MCF 10A (cell line): Measurements from ENCODE around the gene PHLDB2. TPM values are rescaled to one million over a fixed set of nuclear protein-coding genes. Genes with fewer than 3 reads are reported as not detected.

ENCODE experiments used
- BruUV-seq: library from RNA; stranded (reverse); fragments of 400-500 nt; replicated peaks from 2 replicates; lab custom pipeline; 2021; lab: Mats Ljungman, UMichigan
- CTCF ChIA-PET: fragments of 300-600 bp; sonication (Branson Sonifier 250); formaldehyde crosslinking; extraction: SDS; loops from one replicate; lab custom pipeline; 2021; ENCODE audit warnings: antibody characterized with exemption, inconsistent platforms; lab: Yijun Ruan, JAX
- POLR2A ChIA-PET: fragments of 300-600, 350-650 bp; sonication (Branson Sonifier 250); formaldehyde crosslinking; extraction: SDS; loops from one replicate; lab custom pipeline; 2020; ENCODE audit warnings: antibody characterized with exemption, inconsistent platforms; lab: Yijun Ruan, JAX
- DNase-seq: peaks from one replicate; pipeline ENCODE4 v3.0.0-alpha.2; 2018; ENCODE audit not compliant: unreplicated experiment
- H3K27ac Mint-ChIP-seq: one replicate; pipeline ENCODE4 v1.8.0; 2022; ENCODE audit warnings: mild to moderate bottlenecking, low read depth, mixed read lengths; ENCODE audit not compliant: unreplicated experiment
- H3K27me3 Mint-ChIP-seq: one replicate; pipeline ENCODE4 v1.8.0; 2022; ENCODE audit warnings: mixed read lengths; ENCODE audit not compliant: insufficient read depth, unreplicated experiment
- H3K36me3 Mint-ChIP-seq: one replicate; pipeline ENCODE4 v1.8.0; 2022; ENCODE audit warnings: mild to moderate bottlenecking, moderate library complexity, mixed read lengths; ENCODE audit not compliant: insufficient read depth, unreplicated experiment
- H3K4me1 Mint-ChIP-seq: one replicate; pipeline ENCODE4 v1.8.0; 2022; ENCODE audit warnings: mixed read lengths; ENCODE audit not compliant: insufficient read depth, unreplicated experiment
- H3K4me3 Mint-ChIP-seq: one replicate; pipeline ENCODE4 v1.8.0; 2022; ENCODE audit warnings: mild to moderate bottlenecking, moderate library complexity, mixed read lengths; ENCODE audit not compliant: unreplicated experiment
- H3K9me3 Mint-ChIP-seq: one replicate; pipeline ENCODE4 v1.8.0; 2022; ENCODE audit warnings: mixed read lengths; ENCODE audit not compliant: unreplicated experiment
- intact Hi-C: fragments of 100-400 bp; cut with micrococcal nuclease; formaldehyde crosslinking; loops from 2 replicates; pipeline ENCODE4 v1.14.1; 2022
- total RNA-seq: library from RNA; stranded (reverse); gene quantifications from 2 replicates; pipeline ENCODE4 v1.2.3, GENCODE V29; 2022
- TF ChIP-seq, protein P1 (sequence below): fragments of 200-600 bp; IDR thresholded peaks from one replicate; pipeline ENCODE4 v1.8.0; 2022; ENCODE audit warnings: antibody characterized with exemption, mild to moderate bottlenecking; ENCODE audit not compliant: unreplicated experiment

PHLDB2 gene
- total RNA-seq, 1 experiment from 2014 or later: 109 TPM

DNA sequence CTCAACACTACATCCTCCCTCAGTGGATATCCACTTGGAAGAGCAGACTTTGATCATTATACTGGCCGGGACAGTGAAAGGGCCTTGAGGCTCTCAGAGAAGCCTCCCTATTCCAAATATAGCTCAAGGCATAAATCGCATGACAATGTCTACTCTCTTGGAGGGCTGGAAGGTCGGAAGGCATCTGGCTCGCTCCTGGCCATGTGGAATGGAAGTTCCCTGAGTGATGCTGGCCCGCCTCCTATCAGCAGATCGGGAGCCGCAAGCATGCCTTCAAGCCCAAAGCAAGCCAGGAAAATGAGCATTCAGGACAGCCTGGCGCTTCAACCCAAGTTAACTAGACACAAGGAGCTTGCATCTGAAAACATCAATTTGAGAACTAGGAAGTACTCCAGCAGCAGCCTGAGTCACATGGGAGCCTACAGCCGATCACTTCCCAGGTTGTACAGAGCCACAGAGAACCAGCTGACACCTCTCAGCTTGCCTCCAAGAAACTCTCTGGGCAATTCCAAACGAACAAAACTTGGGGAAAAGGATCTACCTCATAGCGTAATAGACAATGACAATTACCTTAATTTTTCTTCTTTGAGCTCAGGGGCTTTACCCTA is 25.4 kb downstream of the PHLDB2 start:
- TF ChIP-seq, protein P1, sequence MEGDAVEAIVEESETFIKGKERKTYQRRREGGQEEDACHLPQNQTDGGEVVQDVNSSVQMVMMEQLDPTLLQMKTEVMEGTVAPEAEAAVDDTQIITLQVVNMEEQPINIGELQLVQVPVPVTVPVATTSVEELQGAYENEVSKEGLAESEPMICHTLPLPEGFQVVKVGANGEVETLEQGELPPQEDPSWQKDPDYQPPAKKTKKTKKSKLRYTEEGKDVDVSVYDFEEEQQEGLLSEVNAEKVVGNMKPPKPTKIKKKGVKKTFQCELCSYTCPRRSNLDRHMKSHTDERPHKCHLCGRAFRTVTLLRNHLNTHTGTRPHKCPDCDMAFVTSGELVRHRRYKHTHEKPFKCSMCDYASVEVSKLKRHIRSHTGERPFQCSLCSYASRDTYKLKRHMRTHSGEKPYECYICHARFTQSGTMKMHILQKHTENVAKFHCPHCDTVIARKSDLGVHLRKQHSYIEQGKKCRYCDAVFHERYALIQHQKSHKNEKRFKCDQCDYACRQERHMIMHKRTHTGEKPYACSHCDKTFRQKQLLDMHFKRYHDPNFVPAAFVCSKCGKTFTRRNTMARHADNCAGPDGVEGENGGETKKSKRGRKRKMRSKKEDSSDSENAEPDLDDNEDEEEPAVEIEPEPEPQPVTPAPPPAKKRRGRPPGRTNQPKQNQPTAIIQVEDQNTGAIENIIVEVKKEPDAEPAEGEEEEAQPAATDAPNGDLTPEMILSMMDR: no peak
- POLR2A ChIA-PET: interaction anchor here (1.0 to 2.3 kb wide), 2 partner anchors 10 to 14 kb away, joined by 3 to 7 read pairs; no protein-coding TSS in a partner anchor
- CTCF ChIA-PET: interaction anchor here (1.5 to 3.1 kb wide), 4 partner anchors 10 to 24 kb away, joined by 3 to 15 read pairs (median 5); no protein-coding TSS in a partner anchor
- intact Hi-C loops: no loop called here
- Mint-ChIP-seq H3K27me3 (no peaks in the 10 kb centered on the region), H3K36me3 (peaks cover 93% of the 10 kb centered on the region), H3K4me1 (peaks cover 6% of the 10 kb centered on the region), H3K27ac (no peak overlapping the region), H3K9me3 (peaks cover 7% of the 10 kb centered on the region), H3K4me3 (no peak overlapping the region)
- BruUV-seq: TSS peak; percentile 36
- no peak for DNase-seq

DNA sequence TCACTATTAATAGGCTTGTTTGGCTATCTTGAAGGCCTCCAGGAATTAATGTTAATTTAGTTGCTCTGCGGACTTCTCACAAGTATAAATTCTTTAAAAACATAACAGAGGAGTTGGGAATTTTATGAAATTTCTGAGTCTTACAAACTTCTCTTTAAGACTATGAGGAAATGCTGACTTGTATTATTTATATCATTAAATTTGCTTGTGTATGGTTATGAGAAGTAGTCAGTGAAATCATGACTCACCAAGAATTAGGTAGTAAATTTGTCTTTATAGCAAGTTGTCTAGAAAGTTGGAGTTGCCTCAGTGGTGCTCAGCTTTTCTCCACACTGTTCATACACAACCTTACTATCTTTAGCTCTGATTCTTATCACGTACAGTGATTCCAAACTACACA is 26.5 kb downstream of the PHLDB2 start:
- ChIA-PET CTCF (interaction anchor here (1.5 to 3.1 kb wide), 3 partner anchors 9 to 21 kb away, joined by 3 to 15 read pairs (median 6); no protein-coding TSS in a partner anchor), POLR2A (interaction anchor here (1.0 to 2.3 kb wide), 2 partner anchors 11 to 13 kb away, joined by 3 to 7 read pairs; no protein-coding TSS in a partner anchor)
- Mint-ChIP-seq H3K4me3 (no peak overlapping the region), H3K27me3 (no peaks in the 10 kb centered on the region), H3K36me3 (peaks cover 93% of the 10 kb centered on the region), H3K9me3 (peaks cover 6% of the 10 kb centered on the region), H3K4me1 (peaks cover 10% of the 10 kb centered on the region), H3K27ac (peak overlapping the region; percentile 7)
- BruUV-seq: no TSS peak
- DNase-seq: no peak
- intact Hi-C loops: no loop called here
- TF ChIP-seq, protein P1: no peak

DNA sequence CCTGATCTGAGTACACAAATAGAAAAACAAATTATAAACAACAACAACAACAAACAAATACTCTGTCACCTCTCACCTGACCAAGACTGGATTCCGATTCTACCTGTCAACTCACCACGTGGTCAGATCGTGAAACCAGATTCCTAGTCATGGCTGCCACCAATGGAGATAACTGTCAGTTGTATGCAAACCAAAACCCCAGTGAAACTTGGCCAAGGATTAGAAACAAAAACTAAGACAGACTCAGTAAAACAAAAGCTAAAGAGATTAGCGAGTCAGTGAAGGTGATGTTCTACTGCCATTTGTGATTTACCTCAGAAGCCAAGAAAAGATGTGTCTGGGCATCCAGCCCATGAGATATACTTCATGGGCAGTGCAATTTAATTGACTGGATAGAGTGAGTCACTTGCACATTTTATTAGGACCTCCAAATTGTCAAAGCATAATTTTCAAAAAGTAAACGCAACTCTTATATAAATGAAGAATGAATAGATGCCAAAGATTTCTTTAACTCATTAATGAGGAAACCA is 31.1 kb downstream of the PHLDB2 start:
- CTCF ChIA-PET: interaction anchor here (1.4 to 2.5 kb wide), 2 partner anchors 25 to 123 kb away, joined by 3 to 7 read pairs; no protein-coding TSS in a partner anchor
- H3K27ac Mint-ChIP-seq: no peak overlapping the region

More for the DNA sequence above, 31.1 kb downstream of the PHLDB2 start:
- Mint-ChIP-seq H3K4me1 (peaks cover 16% of the 10 kb centered on the region), H3K27me3 (no peaks in the 10 kb centered on the region), H3K9me3 (no peaks in the 10 kb centered on the region), H3K36me3 (peaks cover 96% of the 10 kb centered on the region), H3K4me3 (no peak overlapping the region)
- TF ChIP-seq, protein P1: no peak
- no peak for DNase-seq
- intact Hi-C loops: no loop called here
- POLR2A ChIA-PET: interaction anchor here (1.1 to 1.6 kb wide), 4 partner anchors 13 to 123 kb away, joined by 3 to 6 read pairs (median 4); partner anchors contain the start of gene PHLDB2
- BruUV-seq: no TSS peak
